ENCODE results near the gene ERP44.
"Not testable (repeated sequence)": the region's sequence is repeated elsewhere in the genome, so short reads cannot be mapped to it uniquely, and the experiment has no call there.

ERP44 gene

DNA sequence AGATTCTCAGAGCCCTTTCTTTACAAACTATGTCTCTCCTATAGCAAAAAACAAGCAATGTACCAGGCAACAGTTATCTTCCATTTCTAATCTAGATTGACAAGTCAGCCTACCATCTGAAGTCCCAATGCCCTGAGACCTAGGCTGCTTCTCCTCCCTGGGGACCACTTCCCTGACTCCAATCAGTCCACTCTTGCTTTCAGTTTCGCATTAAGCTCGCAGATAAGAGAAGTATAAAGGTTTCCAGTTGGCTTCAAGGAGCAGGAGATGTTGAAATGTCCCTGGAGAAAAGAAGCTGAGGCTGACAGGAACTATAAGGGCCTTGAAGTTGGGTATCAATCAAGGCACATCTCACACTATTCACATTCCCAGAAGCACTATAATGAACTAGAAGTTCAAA, 32.3 kb downstream of the ERP44 start:
- TF ChIP-seq Cebpa-rat (IDR thresholded peaks at IDR 0.05) = peak in 6 of 11 experiments; percentile 23 to 86 (median 57); a peak in 8 of 22 replicates
- Histone ChIP-seq H3K9ac (peak overlapping the region in 4 of 11 experiments; percentile 5 to 44 (median 32); a peak in 3 of 22 replicates), H3K4me3 (no peak overlapping the region), H3K27me3 (no peaks in the 10 kb centered on the region), H3K4me1 (peaks cover 10 to 31% (median 19%) of the 10 kb centered on the region in 10 experiments), H3K36me3 (peaks cover 0 to 28% (median 4%) of the 10 kb centered on the region in 11 experiments; a peak in 7 of 22 replicates), H3K4me2 (peak overlapping the region; percentile 32 to 80 (median 56)), H4K20me1 (peaks cover 0 to 75% (median 37%) of the 10 kb centered on the region in 11 experiments; a peak in 14 of 22 replicates), H3K27ac (peak overlapping the region in 9 of 11 experiments; percentile 13 to 78 (median 66); a peak in 16 of 22 replicates), H3K9me3 (replicated peaks in 1 of 11) (peaks cover 0 to 19% (median 15%) of the 10 kb centered on the region in 11 experiments; a peak in 15 of 22 replicates)

DNA sequence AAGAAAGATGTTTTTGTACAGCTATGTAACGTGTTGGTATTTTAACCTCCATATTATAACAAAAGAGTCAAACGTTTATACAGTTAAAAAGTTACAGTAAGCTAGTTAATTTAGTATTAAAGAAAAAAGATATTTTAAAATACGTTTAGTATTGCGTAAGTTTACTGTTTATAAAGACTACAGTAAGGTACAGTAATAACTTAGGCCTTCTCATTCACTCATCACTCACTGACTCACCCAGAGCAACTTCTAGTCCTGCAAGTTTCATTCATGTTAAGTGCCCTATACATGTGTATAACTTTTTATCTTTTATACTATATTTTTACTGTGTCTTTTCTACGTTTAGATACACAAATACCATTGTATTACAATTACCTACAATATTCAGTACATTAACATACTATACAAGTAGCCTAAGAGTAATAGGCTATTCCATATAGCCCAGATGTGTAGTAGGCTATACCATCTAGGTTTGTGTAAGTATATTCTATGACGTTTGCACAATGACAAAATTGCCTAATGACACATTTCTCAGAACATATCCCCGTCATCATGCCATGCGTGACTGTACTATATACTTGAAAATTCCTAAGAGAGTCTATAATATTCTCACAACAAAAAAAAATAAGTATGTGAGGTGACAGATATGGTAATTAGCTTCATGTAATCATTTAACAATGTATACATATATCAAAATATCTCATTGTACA, 33.8 kb downstream of the ERP44 start:
- H3K4me1 ChIP-seq = peaks cover 9 to 31% (median 17%) of the 10 kb centered on the region in 10 experiments
- peaks cover 0 to 72% (median 27%) of the 10 kb centered on the region in 11 experiments; a peak in 14 of 22 replicates for H4K20me1 ChIP-seq
- no peaks in the 10 kb centered on the region for H3K27me3 ChIP-seq
- H3K4me3 ChIP-seq = no peak overlapping the region
- H3K27ac ChIP-seq = no peak overlapping the region
- peaks cover 0 to 15% (median 4%) of the 10 kb centered on the region in 11 experiments; a peak in 6 of 22 replicates for H3K36me3 ChIP-seq
- peak in 2 of 11 experiments; percentile 36 to 69; a peak in 2 of 22 replicates for TF ChIP-seq Cebpa-rat (IDR thresholded peaks at IDR 0.05)
- no peak overlapping the region for H3K4me2 ChIP-seq
- peaks cover 0 to 17% (median 10%) of the 10 kb centered on the region in 11 experiments; a peak in 15 of 22 replicates for H3K9me3 ChIP-seq (replicated peaks in 1 of 11)
- H3K9ac ChIP-seq = no peak overlapping the region

DNA sequence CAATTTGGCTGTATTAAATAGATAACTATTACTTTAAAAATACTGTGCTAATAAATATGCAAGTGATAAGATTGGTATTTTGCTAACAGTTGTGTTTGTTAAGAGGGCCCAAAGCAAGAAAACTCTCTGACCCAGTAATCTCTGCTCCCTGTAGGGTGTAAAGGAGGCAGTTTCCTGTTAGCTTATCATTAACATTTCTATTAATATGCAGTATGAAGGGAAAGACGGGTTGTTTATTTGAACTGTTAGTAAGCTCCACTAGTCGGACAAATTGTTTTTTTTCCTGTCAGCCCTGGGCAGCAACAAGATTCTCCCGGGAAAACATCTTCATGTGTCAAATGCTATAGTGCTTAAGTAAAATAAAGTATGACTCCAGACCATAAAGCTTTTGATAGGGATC, 35.6 kb downstream of the ERP44 start:
- Histone ChIP-seq H3K9me3 (replicated peaks in 1 of 11) (peaks cover 0 to 5% (median 4%) of the 10 kb centered on the region in 11 experiments; a peak in 13 of 22 replicates), H3K4me3 (no peak overlapping the region), H3K27ac (no peak overlapping the region), H3K4me1 (peaks cover 23 to 44% (median 30%) of the 10 kb centered on the region in 10 experiments), H3K36me3 (peaks cover 5 to 33% (median 17%) of the 10 kb centered on the region in 11 experiments; a peak in 21 of 22 replicates), H3K27me3 (no peaks in the 10 kb centered on the region), H3K4me2 (peak overlapping the region in 5 of 11 experiments; percentile 21 to 31 (median 27); a peak in 7 of 22 replicates), H4K20me1 (peaks cover 0 to 86% (median 43%) of the 10 kb centered on the region in 11 experiments; a peak in 15 of 22 replicates), H3K9ac (no peak overlapping the region)
- no peak for TF ChIP-seq Cebpa-rat (IDR thresholded peaks at IDR 0.05)

DNA sequence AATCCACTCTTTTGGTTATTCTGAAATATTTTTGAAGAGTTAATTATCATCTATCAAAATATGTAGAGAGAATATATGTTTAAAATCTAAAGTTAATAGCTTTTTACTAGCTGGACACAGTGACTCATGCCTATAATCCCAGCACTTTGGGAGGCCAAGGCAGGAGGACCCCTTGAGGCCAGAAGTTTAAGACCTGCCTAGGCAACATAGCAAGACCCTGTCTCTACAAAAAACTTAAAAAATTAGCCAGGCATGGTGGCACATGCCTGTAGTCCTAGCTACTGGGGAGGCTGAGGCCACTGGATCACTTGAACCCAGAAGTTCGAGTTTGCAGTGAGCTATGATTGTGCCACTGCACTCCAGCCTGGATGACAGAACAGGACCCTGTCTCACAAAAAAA, 36.1 kb downstream of the ERP44 start:
- not testable (repeated sequence) for H3K9me3 ChIP-seq (replicated peaks in 1 of 11); H3K4me3 ChIP-seq; H3K4me2 ChIP-seq; H3K9ac ChIP-seq; H3K27me3 ChIP-seq; H3K27ac ChIP-seq
- H3K36me3 ChIP-seq = peaks cover 10 to 38% (median 22%) of the 10 kb centered on the region in 11 experiments
- peaks cover 23 to 44% (median 31%) of the 10 kb centered on the region in 10 experiments for H3K4me1 ChIP-seq
- H4K20me1 ChIP-seq = peaks cover 0 to 91% (median 47%) of the 10 kb centered on the region in 11 experiments; a peak in 15 of 22 replicates

DNA sequence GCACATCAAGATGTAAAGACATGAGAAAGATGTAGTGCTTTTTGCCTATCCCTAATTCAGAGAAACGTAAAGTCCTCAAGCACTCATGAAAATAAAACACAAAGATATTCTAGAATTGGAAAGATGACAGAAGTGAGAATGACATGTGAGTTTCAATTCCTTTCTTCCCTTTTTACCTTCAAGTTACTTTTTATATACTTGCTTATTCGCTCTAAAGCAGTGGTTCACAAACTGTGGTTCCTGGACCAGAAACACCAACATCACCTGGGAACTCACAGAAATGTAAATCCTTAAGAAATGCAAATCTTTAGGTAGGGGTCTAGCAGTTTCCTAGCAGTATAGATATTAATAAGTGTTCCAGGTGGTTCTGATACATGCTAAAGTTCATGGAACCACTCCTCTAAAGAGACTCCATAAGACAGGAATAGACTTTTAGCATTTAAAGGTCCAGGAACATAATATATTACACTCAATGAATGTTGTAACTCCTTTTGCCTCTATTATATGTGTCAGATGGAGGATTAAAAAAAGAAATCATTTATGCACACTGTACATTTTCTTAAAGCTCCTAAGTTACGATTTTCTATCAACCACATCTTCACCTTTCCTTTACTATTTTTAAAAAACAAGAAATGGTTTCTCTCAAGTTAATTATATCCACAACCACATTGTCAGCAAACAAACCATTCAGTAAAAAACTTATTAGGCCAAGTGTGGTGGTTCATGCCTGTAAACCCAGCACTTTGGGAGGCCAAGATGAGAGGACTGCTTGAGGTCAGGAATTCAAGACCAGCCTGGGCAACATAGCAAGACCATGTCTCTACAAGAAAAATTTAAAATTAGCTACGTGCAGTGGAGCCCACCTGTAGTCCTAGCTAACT, 39.9 kb downstream of the ERP44 start:
- peaks cover 11 to 29% (median 18%) of the 10 kb centered on the region in 10 experiments; a peak in 19 of 20 replicates for H3K4me1 ChIP-seq
- no peak overlapping the region for H3K27ac ChIP-seq
- H3K4me3 ChIP-seq = no peak overlapping the region
- H4K20me1 ChIP-seq = peaks cover 0 to 98% (median 31%) of the 10 kb centered on the region in 11 experiments; a peak in 14 of 22 replicates
- no peak overlapping the region for H3K9ac ChIP-seq
- H3K36me3 ChIP-seq = peaks cover 34 to 70% (median 50%) of the 10 kb centered on the region in 11 experiments
- peak overlapping the region in 7 of 11 experiments; percentile 8 to 33 (median 25); a peak in 8 of 22 replicates for H3K4me2 ChIP-seq
- H3K27me3 ChIP-seq = no peaks in the 10 kb centered on the region
- no peak for TF ChIP-seq Cebpa-rat (IDR thresholded peaks at IDR 0.05)
- H3K9me3 ChIP-seq (replicated peaks in 1 of 11) = no peaks in the 10 kb centered on the region

DNA sequence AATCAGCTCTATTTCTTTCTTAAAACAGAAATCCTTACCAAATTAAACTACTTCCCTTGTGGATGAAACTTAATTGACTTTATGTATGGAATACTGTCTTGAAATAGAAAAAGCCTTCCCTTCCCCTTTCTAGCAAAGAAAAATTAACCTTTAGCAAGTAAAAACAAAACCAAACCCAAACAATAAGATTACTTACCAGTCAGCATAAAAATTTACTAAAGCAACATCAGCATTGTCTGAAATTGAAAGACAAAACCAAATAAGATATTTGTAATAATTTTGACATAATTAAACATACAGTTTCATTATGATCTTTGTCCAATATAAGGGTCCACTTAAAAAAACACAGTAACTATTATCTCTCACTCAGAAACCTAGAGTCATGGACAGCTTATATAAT, 41.2 kb downstream of the ERP44 start:
- H3K4me1 ChIP-seq = peaks cover 11 to 29% (median 13%) of the 10 kb centered on the region in 10 experiments; a peak in 19 of 20 replicates
- H3K4me2 ChIP-seq = no peak overlapping the region
- no peak for TF ChIP-seq Cebpa-rat (IDR thresholded peaks at IDR 0.05)
- H3K27ac ChIP-seq = no peak overlapping the region
- H3K27me3 ChIP-seq = no peaks in the 10 kb centered on the region
- peaks cover 0 to 98% (median 32%) of the 10 kb centered on the region in 11 experiments; a peak in 14 of 22 replicates for H4K20me1 ChIP-seq
- peaks cover 34 to 79% (median 54%) of the 10 kb centered on the region in 11 experiments for H3K36me3 ChIP-seq
- no peak overlapping the region for H3K9ac ChIP-seq
- H3K4me3 ChIP-seq = no peak overlapping the region
- no peaks in the 10 kb centered on the region for H3K9me3 ChIP-seq (replicated peaks in 1 of 11)

DNA sequence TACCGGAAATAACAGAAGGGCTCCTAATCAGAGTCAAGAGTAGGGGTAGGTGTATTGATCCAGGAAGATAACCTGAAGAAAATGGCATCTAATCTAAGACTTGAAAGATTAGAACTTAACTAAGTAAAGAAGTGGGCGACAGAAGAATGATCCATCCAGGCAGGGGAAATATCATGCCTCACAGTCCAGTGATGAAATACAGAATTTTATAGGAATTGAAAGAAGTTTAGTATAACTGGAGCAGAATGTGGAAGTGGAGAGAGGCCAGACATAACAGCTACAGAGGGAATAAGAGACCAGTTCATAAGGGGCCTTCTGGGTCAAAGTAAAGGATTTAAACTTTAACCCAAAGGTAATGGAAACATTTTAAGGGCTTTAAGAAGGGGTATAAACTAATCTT, 42.2 kb downstream of the ERP44 start:
- no peak for TF ChIP-seq Cebpa-rat (IDR thresholded peaks at IDR 0.05)
- Histone ChIP-seq H3K9me3 (replicated peaks in 1 of 11) (no peaks in the 10 kb centered on the region), H3K27me3 (no peaks in the 10 kb centered on the region), H3K4me1 (peaks cover 11 to 29% (median 13%) of the 10 kb centered on the region in 10 experiments; a peak in 19 of 20 replicates), H3K4me3 (no peak overlapping the region), H3K36me3 (peaks cover 42 to 85% (median 64%) of the 10 kb centered on the region in 11 experiments), H3K4me2 (no peak overlapping the region), H4K20me1 (peaks cover 0 to 98% (median 30%) of the 10 kb centered on the region in 11 experiments; a peak in 14 of 22 replicates), H3K27ac (no peak overlapping the region), H3K9ac (no peak overlapping the region)

DNA sequence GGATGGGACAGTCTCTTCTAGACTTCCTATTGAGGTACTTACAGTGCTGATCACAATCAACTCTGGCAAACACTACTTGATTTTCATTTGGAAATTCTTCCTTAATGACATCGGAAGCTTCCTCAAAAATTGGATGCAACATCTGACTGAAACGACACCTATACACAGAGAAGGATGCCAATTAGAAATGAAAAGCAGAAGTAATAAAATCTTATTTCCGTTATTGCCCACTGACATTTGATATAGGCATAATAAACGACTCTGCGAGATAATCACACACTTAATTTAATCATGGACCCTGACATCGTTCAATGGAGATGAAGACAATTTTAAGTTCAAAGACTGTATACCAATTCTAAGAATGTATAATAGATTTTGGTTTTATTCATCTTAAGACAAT, 46.4 kb downstream of the ERP44 start:
- no peak overlapping the region for H3K27ac ChIP-seq
- peaks cover 55 to 100% (median 91%) of the 10 kb centered on the region in 11 experiments for H3K36me3 ChIP-seq
- H3K4me1 ChIP-seq = peaks cover 0 to 7% (median 0%) of the 10 kb centered on the region in 10 experiments; a peak in 2 of 20 replicates

More for the DNA sequence above, 46.4 kb downstream of the ERP44 start:
- H3K9ac ChIP-seq = no peak overlapping the region
- H3K4me3 ChIP-seq = no peak overlapping the region
- H3K4me2 ChIP-seq = no peak overlapping the region
- peaks cover 0 to 89% (median 12%) of the 10 kb centered on the region in 11 experiments; a peak in 9 of 22 replicates for H4K20me1 ChIP-seq
- TF ChIP-seq Cebpa-rat (IDR thresholded peaks at IDR 0.05) = no peak
- H3K9me3 ChIP-seq (replicated peaks in 1 of 11) = peaks cover 0 to 7% (median 2%) of the 10 kb centered on the region in 11 experiments; a peak in 7 of 22 replicates
- no peaks in the 10 kb centered on the region for H3K27me3 ChIP-seq

All from BLaER1 treated with 17β-estradiol and CSF1 and Interleukin-3, amounts not matched to agents 10 nM and 100 nM (cell line).